HG03039 (cell line): ENCODE measurements around the gene CBLN3.

Experiments
- ATAC-seq: cut with Tn5 transposase; IDR thresholded peaks from one replicate; pipeline ENCODE4 v1.9.1; 2021; ENCODE audit warnings: mild to moderate bottlenecking, moderate library complexity; ENCODE audit not compliant: unreplicated experiment

Gene CBLN3

DNA sequence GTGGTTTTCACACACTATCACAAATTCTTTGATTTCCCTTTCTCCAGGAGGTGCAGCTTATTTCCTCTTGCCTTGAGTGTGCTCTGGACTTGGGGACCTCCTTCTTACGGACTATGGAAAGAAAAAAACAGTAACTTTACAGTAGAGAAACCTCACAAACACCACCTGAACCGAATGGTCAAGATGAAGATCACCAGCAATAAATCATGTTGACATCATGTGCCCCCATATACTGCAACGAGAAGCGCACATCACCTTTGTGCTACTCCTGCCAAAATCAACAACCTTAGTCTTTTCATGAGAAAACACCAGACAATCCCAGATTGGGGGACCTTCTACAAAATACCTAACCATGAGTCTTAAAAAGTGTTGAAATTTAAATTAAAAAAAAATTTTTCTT lies 43.9 kb downstream of the CBLN3 start:
- ATAC-seq, result no peak

GRCh38 chr14:24384169-24384568 lies 45.3 kb downstream of the CBLN3 start:
- ATAC-seq, result no peak

GRCh38 chr14:24382064-24382371 lies 47.5 kb downstream of the CBLN3 start:
- no peak for ATAC-seq

- ATAC-seq, result no peak
Measured at GRCh38 chr14:24381363-24382063, 48.0 kb downstream of the CBLN3 start.

- ATAC-seq, result no peak
Measured at GRCh38 chr14:24379907-24380730, 49.3 kb downstream of the CBLN3 start.

DNA sequence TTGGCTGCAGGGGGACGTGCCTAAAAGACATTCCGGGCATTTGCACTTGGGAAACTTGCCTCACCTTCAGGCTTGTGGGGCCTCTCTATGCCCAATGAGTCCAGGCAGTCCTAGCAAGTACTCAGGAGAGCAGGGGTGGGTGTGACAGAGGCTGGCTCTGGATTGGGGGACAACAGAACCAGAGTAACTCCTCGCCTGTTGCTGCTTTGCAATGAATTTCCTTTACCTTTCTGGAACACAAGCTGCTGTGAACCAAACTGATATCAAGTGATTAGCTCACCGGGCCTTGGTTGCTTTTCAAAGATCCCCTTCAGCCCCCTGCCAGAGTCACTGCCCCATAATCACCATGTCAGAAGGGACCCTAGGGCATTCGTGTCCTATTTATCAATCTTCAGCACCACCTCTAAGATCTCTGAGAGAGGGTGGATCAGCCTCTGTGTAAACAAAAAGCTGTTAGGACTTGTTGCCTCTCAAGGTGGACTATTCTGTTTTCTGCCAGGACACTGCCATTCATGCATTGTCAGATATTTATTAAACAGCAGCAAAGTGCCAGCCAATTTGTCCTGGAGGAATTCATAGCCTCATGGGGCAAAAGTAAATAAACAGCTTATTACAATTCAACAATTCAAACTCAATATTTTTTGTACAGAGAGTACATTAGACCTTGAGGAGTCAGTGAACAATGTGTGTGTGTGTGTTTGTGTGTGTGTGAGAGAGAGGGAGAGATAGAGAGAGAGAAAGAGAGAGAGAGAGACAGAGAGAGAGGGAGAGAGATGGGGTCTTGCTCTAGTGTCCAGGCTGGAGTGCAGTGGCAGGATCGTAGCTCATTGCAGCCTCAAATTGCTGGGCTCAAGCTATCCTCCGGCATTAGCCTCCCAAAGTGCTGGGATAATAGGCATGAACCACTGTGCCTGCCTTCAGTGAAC lies 50.2 kb downstream of the CBLN3 start:
- ATAC-seq, result no peak

DNA sequence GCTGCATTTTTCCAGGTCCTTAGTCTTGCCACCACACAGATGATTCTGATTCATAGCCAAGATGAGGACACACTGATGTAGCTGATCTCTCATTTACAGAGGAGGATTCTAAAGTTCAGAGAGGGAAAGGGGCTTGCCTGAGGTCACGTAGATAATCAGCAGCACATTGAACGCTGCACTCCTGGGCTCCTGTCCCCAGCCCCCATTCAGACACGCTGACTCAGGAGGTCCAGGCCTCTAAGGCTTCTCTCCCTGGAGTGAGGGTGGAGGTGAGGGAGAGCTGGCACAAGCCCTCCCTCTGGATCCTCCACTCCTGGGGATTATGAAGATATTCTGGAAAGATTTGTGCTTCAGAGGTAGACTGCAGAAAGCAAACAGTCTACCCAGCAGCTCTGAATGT lies 51.1 kb downstream of the CBLN3 start:
- ATAC-seq, result no peak

GRCh38 chr14:24377657-24378056 lies 51.8 kb downstream of the CBLN3 start:
- ATAC-seq, result no peak

DNA sequence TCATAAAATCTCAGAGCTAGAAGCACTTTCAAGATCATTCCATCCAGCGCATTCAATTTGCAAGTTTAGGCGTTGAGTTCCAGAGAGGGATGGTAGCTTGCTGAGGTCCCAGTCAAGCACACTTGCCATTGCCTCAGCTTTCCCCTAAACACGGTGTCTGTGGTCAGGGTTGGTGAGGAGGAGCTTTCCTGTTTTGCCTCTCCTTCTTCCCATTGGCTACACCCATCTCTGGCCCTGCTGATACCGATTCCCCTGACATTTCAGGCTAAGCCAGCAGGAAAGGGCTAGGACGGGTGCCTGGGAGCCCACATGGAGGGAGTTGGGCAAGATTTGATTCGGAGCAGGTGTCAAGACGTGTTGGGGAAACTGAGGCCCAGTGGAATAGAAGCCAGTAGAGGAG lies 52.3 kb downstream of the CBLN3 start:
- ATAC-seq, result no peak
